BLaER1 treated with 17β-estradiol and CSF1 and Interleukin-3, amounts not matched to agents 10 nM and 100 nM (cell line): ENCODE results near the gene ATXN10.

Source experiments
- H3K27ac ChIP-seq, 11 experiments: shearing (Covaris generic); formaldehyde crosslinking; 2 replicates each; pipeline ENCODE4 v1.8.1; 2022
- H3K27me3 ChIP-seq, 11 experiments: shearing (Covaris generic); formaldehyde crosslinking; 2 replicates each; pipeline ENCODE4 v1.8.1; 2022
- H3K36me3 ChIP-seq, 11 experiments: shearing (Covaris generic); formaldehyde crosslinking; 2 replicates each; pipeline ENCODE4 v1.8.1; 2022
- H3K4me1 ChIP-seq, 10 experiments: shearing (Covaris generic); formaldehyde crosslinking; 2 replicates each; pipeline ENCODE4 v1.8.1; 2022
- H3K4me2 ChIP-seq, 11 experiments: shearing (Covaris generic); formaldehyde crosslinking; 2 replicates each; pipeline ENCODE4 v1.8.1; 2022
- H3K4me3 ChIP-seq, 10 experiments: shearing (Covaris generic); formaldehyde crosslinking; 2 replicates each; pipeline ENCODE4 v1.8.1; 2022
- H3K9ac ChIP-seq, 11 experiments: shearing (Covaris generic); formaldehyde crosslinking; 2 replicates each; pipeline ENCODE4 v1.8.1; 2022
- H3K9me3 ChIP-seq, 11 experiments: shearing (Covaris generic); formaldehyde crosslinking; replicated peaks in 1 of 11; 2 replicates each; pipeline ENCODE4 v1.8.1; 2022
- H4K20me1 ChIP-seq, 11 experiments: shearing (Covaris generic); formaldehyde crosslinking; 2 replicates each; pipeline ENCODE4 v1.8.1; 2022
- Cebpa-rat ChIP-seq, 11 experiments: shearing (Covaris generic); IDR thresholded peaks; 2 replicates each; pipeline ENCODE4 v1.8.1; 2022

The ATXN10 gene

DNA sequence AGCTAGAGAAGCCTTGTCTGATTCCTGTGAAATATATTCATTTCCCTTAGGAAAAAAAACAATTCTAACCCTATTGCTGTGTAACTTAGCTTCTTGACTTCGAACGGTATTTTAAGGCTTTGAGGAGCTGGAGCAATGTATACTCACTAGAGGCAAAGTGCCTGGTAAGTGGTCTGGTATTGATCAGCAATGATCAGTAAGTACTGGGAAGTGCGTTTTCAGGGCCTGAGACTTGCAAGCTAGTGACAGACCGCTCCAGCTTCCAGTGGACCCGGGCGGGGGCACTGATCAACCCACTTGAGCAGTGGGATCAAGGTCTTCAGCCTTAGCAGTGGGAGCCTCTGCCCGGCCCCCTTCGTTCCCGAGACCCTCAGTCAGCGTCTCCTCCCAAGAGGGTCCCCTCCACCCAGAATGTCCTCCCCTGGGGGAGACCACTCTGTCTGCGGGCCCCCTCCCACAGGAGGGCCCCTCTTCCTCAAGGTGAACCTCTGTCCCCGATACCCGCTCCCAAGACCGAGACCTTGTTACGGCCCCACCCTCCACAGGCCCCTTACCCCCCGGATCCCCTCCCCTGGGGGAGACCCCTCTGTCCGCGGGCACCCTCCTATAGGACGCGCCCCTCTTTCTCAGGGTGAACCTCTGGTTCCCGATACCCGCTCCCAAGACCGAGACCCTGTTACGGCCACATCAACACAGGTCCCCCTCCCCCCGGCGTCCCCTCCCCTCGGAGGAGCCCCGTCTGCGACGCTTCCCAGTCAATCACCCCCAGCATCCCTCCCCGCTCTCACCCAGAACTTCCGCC is 452 bp upstream of the ATXN10 start:
- H3K27ac ChIP-seq, result peak overlapping the region; percentile 92 to 99 (median 94)
- H3K4me2 ChIP-seq, result peak overlapping the region; percentile 77 to 99 (median 95)
- H3K9me3 ChIP-seq, result no peaks in the 10 kb centered on the region
- H4K20me1 ChIP-seq, result peaks cover 21 to 41% (median 33%) of the 10 kb centered on the region in 11 experiments; a peak in 20 of 22 replicates
- peak overlapping the region; percentile 63 to 96 (median 83) for H3K4me3 ChIP-seq
- peak overlapping the region; percentile 92 to 99 (median 95) for H3K9ac ChIP-seq
- H3K36me3 ChIP-seq, result peaks cover 0 to 18% (median 11%) of the 10 kb centered on the region in 11 experiments; a peak in 19 of 22 replicates
- no peak for TF ChIP-seq Cebpa-rat (IDR thresholded peaks at IDR 0.05)
- H3K27me3 ChIP-seq, result no peaks in the 10 kb centered on the region
- peaks cover 22 to 31% (median 27%) of the 10 kb centered on the region in 10 experiments for H3K4me1 ChIP-seq

DNA sequence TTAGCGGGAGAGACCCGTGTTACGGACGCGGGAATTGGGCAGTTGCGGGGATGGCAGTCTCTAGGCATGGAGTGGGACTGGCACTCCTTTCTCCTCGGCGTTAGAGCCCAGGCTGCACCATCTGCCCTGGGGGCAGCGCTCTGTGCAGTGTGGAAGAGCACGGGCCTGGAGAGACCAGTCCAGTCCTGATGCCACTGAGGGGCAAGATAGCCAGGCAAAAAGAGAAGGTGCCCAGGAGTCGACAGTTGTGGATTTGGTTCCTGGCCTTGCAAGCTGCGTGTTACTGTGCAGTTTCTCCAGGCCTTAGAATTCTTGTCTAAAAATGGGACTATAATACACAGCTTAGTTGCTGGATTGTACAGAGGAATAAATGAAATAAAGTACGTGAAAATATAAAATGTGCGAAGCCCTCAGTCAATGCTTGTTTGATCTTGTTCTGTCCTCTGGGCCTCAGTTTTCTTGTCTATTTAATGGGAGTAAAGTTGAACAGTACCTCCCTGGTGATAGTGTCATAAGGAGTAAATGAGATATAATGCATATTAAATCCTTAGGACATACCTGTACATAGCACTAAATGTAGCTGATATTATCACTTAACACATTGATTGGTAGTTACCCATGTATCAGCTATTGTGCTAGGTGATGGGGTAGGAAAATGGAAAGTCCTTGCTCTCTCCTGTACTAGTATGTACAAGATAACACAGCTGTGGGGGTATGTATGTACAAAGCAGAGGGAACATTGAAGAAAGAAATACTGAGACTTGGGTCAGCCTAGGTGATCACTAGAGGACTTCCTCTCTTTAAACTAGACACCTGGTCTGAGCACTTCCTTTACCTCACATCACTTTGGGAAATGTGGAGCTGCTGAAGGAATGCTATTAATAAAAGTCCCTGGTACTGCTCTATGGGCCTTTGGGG is 1.2 kb downstream of the ATXN10 start:
- Histone ChIP-seq H3K4me3 (peak overlapping the region; percentile 63 to 96 (median 83)), H3K4me2 (peak overlapping the region; percentile 77 to 99 (median 95)), H3K9me3 (no peaks in the 10 kb centered on the region), H3K36me3 (peaks cover 0 to 32% (median 20%) of the 10 kb centered on the region in 11 experiments; a peak in 19 of 22 replicates), H3K27ac (peak overlapping the region; percentile 92 to 99 (median 94)), H3K27me3 (no peaks in the 10 kb centered on the region), H3K4me1 (peaks cover 22 to 36% (median 27%) of the 10 kb centered on the region in 10 experiments), H4K20me1 (peaks cover 36 to 57% (median 49%) of the 10 kb centered on the region in 11 experiments; a peak in 20 of 22 replicates), H3K9ac (peak overlapping the region; percentile 92 to 99 (median 95))
- no peak for TF ChIP-seq Cebpa-rat (IDR thresholded peaks at IDR 0.05)

DNA sequence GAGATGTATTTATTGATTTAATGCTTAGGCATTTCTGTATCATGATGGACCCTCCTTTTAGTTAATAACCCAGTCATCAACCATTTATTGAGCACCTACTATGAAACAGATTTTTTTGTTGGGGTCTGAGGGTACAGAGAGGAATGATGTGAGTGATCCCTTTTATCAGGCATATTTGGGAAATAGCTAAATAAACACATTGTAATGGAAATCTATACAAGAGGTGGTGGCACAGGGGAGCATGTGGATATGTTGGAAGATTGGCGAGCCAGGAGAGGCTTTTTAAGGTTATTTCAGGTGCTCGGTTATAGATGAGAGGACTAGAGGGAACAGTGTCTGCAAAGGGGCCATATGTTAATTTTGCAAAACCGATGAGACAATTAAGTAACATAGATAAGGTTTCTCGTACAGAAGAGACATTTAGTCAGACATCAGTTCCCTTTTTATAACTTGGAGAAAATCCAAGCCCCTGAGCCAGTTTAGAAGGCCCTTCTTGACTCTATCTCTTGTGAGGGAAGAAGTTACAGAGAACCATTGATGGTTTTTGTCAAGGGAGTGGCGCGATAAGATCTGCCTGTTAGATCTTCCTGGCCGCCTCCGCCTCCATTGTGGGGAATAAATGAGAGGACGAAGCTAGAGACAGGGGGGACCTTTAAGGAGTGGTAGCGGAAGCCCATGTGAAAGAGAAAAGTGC is 2.0 kb downstream of the ATXN10 start:
- peaks cover 22 to 36% (median 31%) of the 10 kb centered on the region in 10 experiments for H3K4me1 ChIP-seq
- H3K9ac ChIP-seq, result peak overlapping the region in 9 of 11 experiments; percentile 92 to 99 (median 96); a peak in 8 of 22 replicates
- peaks cover 44 to 65% (median 57%) of the 10 kb centered on the region in 11 experiments; a peak in 21 of 22 replicates for H4K20me1 ChIP-seq
- TF ChIP-seq Cebpa-rat (IDR thresholded peaks at IDR 0.05), result no peak
- H3K9me3 ChIP-seq, result no peaks in the 10 kb centered on the region
- H3K27me3 ChIP-seq, result no peaks in the 10 kb centered on the region
- H3K4me2 ChIP-seq, result peak overlapping the region; percentile 77 to 99 (median 95)
- H3K4me3 ChIP-seq, result peak overlapping the region in 8 of 10 experiments; percentile 63 to 96 (median 84); a peak in 14 of 20 replicates
- H3K36me3 ChIP-seq, result peaks cover 0 to 32% (median 20%) of the 10 kb centered on the region in 11 experiments; a peak in 19 of 22 replicates
- 0 out of 22 replicates have a peak overlapping the region, but pooled peaks of 1 of the 11 experiments have one; percentile 94 for H3K27ac ChIP-seq

- Histone ChIP-seq H3K4me3 (no peak overlapping the region), H4K20me1 (peaks cover 68 to 89% (median 81%) of the 10 kb centered on the region in 11 experiments; a peak in 21 of 22 replicates), H3K9ac (no peak overlapping the region), H3K36me3 (peaks cover 0 to 32% (median 20%) of the 10 kb centered on the region in 11 experiments; a peak in 19 of 22 replicates), H3K4me1 (peaks cover 39 to 58% (median 45%) of the 10 kb centered on the region in 10 experiments), H3K27ac (no peak overlapping the region), H3K9me3 (no peaks in the 10 kb centered on the region), H3K27me3 (no peaks in the 10 kb centered on the region; a peak in 1 of 22 replicates), H3K4me2 (no peak overlapping the region)
- TF ChIP-seq Cebpa-rat (IDR thresholded peaks at IDR 0.05), result no peak
Measured at GRCh38 chr22:45676024-45676423, 4.4 kb downstream of the ATXN10 start.

- H3K27me3 ChIP-seq, result no peaks in the 10 kb centered on the region; a peak in 1 of 22 replicates
- H4K20me1 ChIP-seq, result peaks cover 78 to 100% (median 91%) of the 10 kb centered on the region in 11 experiments; a peak in 21 of 22 replicates
- peaks cover 47 to 65% (median 52%) of the 10 kb centered on the region in 10 experiments for H3K4me1 ChIP-seq
- no peak for TF ChIP-seq Cebpa-rat (IDR thresholded peaks at IDR 0.05)
- H3K36me3 ChIP-seq, result peaks cover 0 to 32% (median 20%) of the 10 kb centered on the region in 11 experiments; a peak in 19 of 22 replicates
- no peak overlapping the region for H3K27ac ChIP-seq
- H3K4me2 ChIP-seq, result no peak overlapping the region
- no peak overlapping the region for H3K9ac ChIP-seq
- H3K4me3 ChIP-seq, result no peak overlapping the region
- no peaks in the 10 kb centered on the region for H3K9me3 ChIP-seq
Measured at GRCh38 chr22:45677063-45677462, 5.4 kb downstream of the ATXN10 start.

GRCh38 chr22:45678961-45679912 is 7.6 kb downstream of the ATXN10 start:
- Histone ChIP-seq H3K36me3 (peaks cover 0 to 32% (median 20%) of the 10 kb centered on the region in 11 experiments; a peak in 19 of 22 replicates), H3K9me3 (no peaks in the 10 kb centered on the region), H3K4me1 (peaks cover 50 to 68% (median 56%) of the 10 kb centered on the region in 10 experiments), H3K4me3 (no peak overlapping the region), H3K27ac (no peak overlapping the region), H4K20me1 (peaks cover 91 to 100% (median 100%) of the 10 kb centered on the region in 11 experiments; a peak in 21 of 22 replicates), H3K4me2 (peak overlapping the region in 5 of 11 experiments; percentile 3 to 33 (median 7); a peak in 4 of 22 replicates), H3K9ac (no peak overlapping the region), H3K27me3 (no peaks in the 10 kb centered on the region; a peak in 1 of 22 replicates)
- TF ChIP-seq Cebpa-rat (IDR thresholded peaks at IDR 0.05), result no peak
